MCF 10A (cell line): ENCODE data around the gene NR4A3. TPM values are rescaled to one million over a fixed set of nuclear protein-coding genes. Genes with fewer than 3 reads are reported as not detected.
A peak's percentile ranks its signal among the peaks of the same experiment; 100 is the strongest.

Source experiments
- BruUV-seq: library from RNA; stranded (reverse); fragments of 400-500 nt; replicated peaks from 2 replicates; lab custom pipeline; 2021; lab: Mats Ljungman, UMichigan
- CTCF ChIA-PET: fragments of 300-600 bp; sonication (Branson Sonifier 250); formaldehyde crosslinking; extraction: SDS; loops from one replicate; lab custom pipeline; 2021; ENCODE audit warnings: antibody characterized with exemption, inconsistent platforms; lab: Yijun Ruan, JAX
- POLR2A ChIA-PET: fragments of 300-600, 350-650 bp; sonication (Branson Sonifier 250); formaldehyde crosslinking; extraction: SDS; loops from one replicate; lab custom pipeline; 2020; ENCODE audit warnings: antibody characterized with exemption, inconsistent platforms; lab: Yijun Ruan, JAX
- DNase-seq: peaks from one replicate; pipeline ENCODE4 v3.0.0-alpha.2; 2018; ENCODE audit not compliant: unreplicated experiment
- H3K27ac Mint-ChIP-seq: one replicate; pipeline ENCODE4 v1.8.0; 2022; ENCODE audit warnings: mild to moderate bottlenecking, low read depth, mixed read lengths; ENCODE audit not compliant: unreplicated experiment
- H3K27me3 Mint-ChIP-seq: one replicate; pipeline ENCODE4 v1.8.0; 2022; ENCODE audit warnings: mixed read lengths; ENCODE audit not compliant: insufficient read depth, unreplicated experiment
- H3K36me3 Mint-ChIP-seq: one replicate; pipeline ENCODE4 v1.8.0; 2022; ENCODE audit warnings: mild to moderate bottlenecking, moderate library complexity, mixed read lengths; ENCODE audit not compliant: insufficient read depth, unreplicated experiment
- H3K4me1 Mint-ChIP-seq: one replicate; pipeline ENCODE4 v1.8.0; 2022; ENCODE audit warnings: mixed read lengths; ENCODE audit not compliant: insufficient read depth, unreplicated experiment
- H3K4me3 Mint-ChIP-seq: one replicate; pipeline ENCODE4 v1.8.0; 2022; ENCODE audit warnings: mild to moderate bottlenecking, moderate library complexity, mixed read lengths; ENCODE audit not compliant: unreplicated experiment
- H3K9me3 Mint-ChIP-seq: one replicate; pipeline ENCODE4 v1.8.0; 2022; ENCODE audit warnings: mixed read lengths; ENCODE audit not compliant: unreplicated experiment
- CTCF ChIP-seq: fragments of 200-600 bp; IDR thresholded peaks from one replicate; pipeline ENCODE4 v1.8.0; 2022; ENCODE audit warnings: antibody characterized with exemption, mild to moderate bottlenecking; ENCODE audit not compliant: unreplicated experiment
- intact Hi-C: fragments of 100-400 bp; cut with micrococcal nuclease; formaldehyde crosslinking; loops from 2 replicates; pipeline ENCODE4 v1.14.1; 2022
- total RNA-seq: library from RNA; stranded (reverse); gene quantifications from 2 replicates; pipeline ENCODE4 v1.2.3, GENCODE V29; 2022

Gene NR4A3
- total RNA-seq, 1 experiment from 2014 or later, result 0.16 TPM

GRCh38 chr9:99826579-99826978, 4.9 kb downstream of the NR4A3 start:
- no peak for TF ChIP-seq CTCF
- Mint-ChIP-seq H3K27me3 (peaks cover 40% of the 10 kb centered on the region), H3K27ac (no peak overlapping the region), H3K4me1 (peaks cover 14% of the 10 kb centered on the region), H3K36me3 (no peaks in the 10 kb centered on the region), H3K9me3 (no peaks in the 10 kb centered on the region), H3K4me3 (no peak overlapping the region)
- intact Hi-C loops, result loop anchor here (10.0 kb wide), 1 partner anchor 138 kb away; no protein-coding TSS in a partner anchor
- ChIA-PET CTCF (no interaction called here), POLR2A (no interaction called here)
- peak; percentile 48 for DNase-seq
- BruUV-seq, result no TSS peak

GRCh38 chr9:99827244-99827643, 5.6 kb downstream of the NR4A3 start:
- H3K36me3 Mint-ChIP-seq, result no peaks in the 10 kb centered on the region
- H3K27ac Mint-ChIP-seq, result no peak overlapping the region
- H3K9me3 Mint-ChIP-seq, result no peaks in the 10 kb centered on the region
- no peak for TF ChIP-seq CTCF
- peaks cover 14% of the 10 kb centered on the region for H3K4me1 Mint-ChIP-seq
- H3K4me3 Mint-ChIP-seq, result no peak overlapping the region
- POLR2A ChIA-PET, result no interaction called here
- CTCF ChIA-PET, result interaction anchor here (0.6 kb wide), 1 partner anchor 152 kb away, joined by 3 read pairs; no protein-coding TSS in a partner anchor
- no peak for DNase-seq
- H3K27me3 Mint-ChIP-seq, result peaks cover 40% of the 10 kb centered on the region
- intact Hi-C loops, result loop anchor here (10.0 kb wide), 1 partner anchor 138 kb away; no protein-coding TSS in a partner anchor
- no TSS peak for BruUV-seq

GRCh38 chr9:99828054-99828416, 6.3 kb downstream of the NR4A3 start:
- Mint-ChIP-seq H3K4me3 (no peak overlapping the region), H3K4me1 (peaks cover 8% of the 10 kb centered on the region), H3K27me3 (peaks cover 35% of the 10 kb centered on the region), H3K27ac (no peak overlapping the region), H3K9me3 (no peaks in the 10 kb centered on the region), H3K36me3 (no peaks in the 10 kb centered on the region)
- intact Hi-C loops, result loop anchor here (10.0 kb wide), 1 partner anchor 137 kb away; no protein-coding TSS in a partner anchor
- no peak for TF ChIP-seq CTCF
- ChIA-PET CTCF (interaction anchor here (0.5 to 0.6 kb wide), 2 partner anchors 108 to 152 kb away, joined by 3 to 4 read pairs; no protein-coding TSS in a partner anchor), POLR2A (no interaction called here)
- no TSS peak for BruUV-seq
- no peak for DNase-seq

- TF ChIP-seq CTCF, result no peak
- no peak for DNase-seq
- BruUV-seq, result no TSS peak
- Mint-ChIP-seq H3K27ac (no peak overlapping the region), H3K27me3 (peaks cover 29% of the 10 kb centered on the region), H3K4me3 (no peak overlapping the region), H3K4me1 (peaks cover 4% of the 10 kb centered on the region), H3K36me3 (no peaks in the 10 kb centered on the region), H3K9me3 (no peaks in the 10 kb centered on the region)
- ChIA-PET CTCF (interaction anchor here (0.5 to 2.2 kb wide), 4 partner anchors 9 to 684 kb away, joined by 3 to 5 read pairs (median 4); no protein-coding TSS in a partner anchor), POLR2A (no interaction called here)
- intact Hi-C loops, result loop anchor here (10.0 kb wide), 1 partner anchor 136 kb away; no protein-coding TSS in a partner anchor
Observed at GRCh38 chr9:99828417-99829176, 6.9 kb downstream of the NR4A3 start.
